Chondrocyte (in vitro differentiated cells): Measurements from ENCODE around the gene EMD. TPM values are rescaled to one million over a fixed set of nuclear protein-coding genes. Genes with fewer than 3 reads are reported as not detected.
A peak's percentile ranks its signal among the peaks of the same experiment; 100 is the strongest.

Source experiments
- DNase-seq: peaks from one replicate; pipeline ENCODE4 v3.0.0; 2021; ENCODE audit warnings: mixed read lengths, low spot score
- H3K27ac Mint-ChIP-seq: one replicate; pipeline ENCODE4 v1.8.0; 2021; ENCODE audit warnings: mild to moderate bottlenecking, moderate library complexity, mixed read lengths; ENCODE audit not compliant: unreplicated experiment
- H3K27me3 Mint-ChIP-seq: 2 replicates; pipeline ENCODE4 v1.8.0; 2021; ENCODE audit warnings: low read depth, mixed read lengths
- H3K36me3 Mint-ChIP-seq: 2 replicates; pipeline ENCODE4 v1.8.0; 2021; ENCODE audit warnings: low read depth, mixed read lengths
- H3K4me1 Mint-ChIP-seq: 2 replicates; pipeline ENCODE4 v1.8.0; 2021; ENCODE audit warnings: low read depth, mild to moderate bottlenecking, mixed read lengths
- H3K4me3 Mint-ChIP-seq: one replicate; pipeline ENCODE4 v1.8.0; 2021; ENCODE audit warnings: mild to moderate bottlenecking, moderate library complexity, mixed read lengths; ENCODE audit not compliant: unreplicated experiment
- H3K9me3 Mint-ChIP-seq: 2 replicates; pipeline ENCODE4 v1.8.0; 2021; ENCODE audit warnings: low read depth, mixed read lengths
- CTCF ChIP-seq: fragments of 200-600 bp; sonication (generic); IDR thresholded peaks from 2 replicates; pipeline ENCODE4 v1.5.0; 2021; ENCODE audit warnings: antibody characterized with exemption, mild to moderate bottlenecking, moderate library complexity
- total RNA-seq: library from RNA; stranded (reverse); gene quantifications from 3 replicates; pipeline ENCODE4 v1.2.1, GENCODE V29; 2021

The EMD gene
- total RNA-seq, 1 donor from 2014 or later = 81.1 TPM

GRCh38 chrX:154370300-154371016 is 8.6 kb upstream of the EMD start:
- H3K4me1 Mint-ChIP-seq = peaks cover 31% of the 10 kb centered on the region
- no peaks in the 10 kb centered on the region for H3K9me3 Mint-ChIP-seq
- peaks cover 14% of the 10 kb centered on the region for H3K36me3 Mint-ChIP-seq
- H3K27ac Mint-ChIP-seq = peak overlapping the region; percentile 76
- DNase-seq = no peak
- peak overlapping the region; percentile 87 for H3K4me3 Mint-ChIP-seq
- TF ChIP-seq CTCF = no peak
- H3K27me3 Mint-ChIP-seq = no peaks in the 10 kb centered on the region

DNA sequence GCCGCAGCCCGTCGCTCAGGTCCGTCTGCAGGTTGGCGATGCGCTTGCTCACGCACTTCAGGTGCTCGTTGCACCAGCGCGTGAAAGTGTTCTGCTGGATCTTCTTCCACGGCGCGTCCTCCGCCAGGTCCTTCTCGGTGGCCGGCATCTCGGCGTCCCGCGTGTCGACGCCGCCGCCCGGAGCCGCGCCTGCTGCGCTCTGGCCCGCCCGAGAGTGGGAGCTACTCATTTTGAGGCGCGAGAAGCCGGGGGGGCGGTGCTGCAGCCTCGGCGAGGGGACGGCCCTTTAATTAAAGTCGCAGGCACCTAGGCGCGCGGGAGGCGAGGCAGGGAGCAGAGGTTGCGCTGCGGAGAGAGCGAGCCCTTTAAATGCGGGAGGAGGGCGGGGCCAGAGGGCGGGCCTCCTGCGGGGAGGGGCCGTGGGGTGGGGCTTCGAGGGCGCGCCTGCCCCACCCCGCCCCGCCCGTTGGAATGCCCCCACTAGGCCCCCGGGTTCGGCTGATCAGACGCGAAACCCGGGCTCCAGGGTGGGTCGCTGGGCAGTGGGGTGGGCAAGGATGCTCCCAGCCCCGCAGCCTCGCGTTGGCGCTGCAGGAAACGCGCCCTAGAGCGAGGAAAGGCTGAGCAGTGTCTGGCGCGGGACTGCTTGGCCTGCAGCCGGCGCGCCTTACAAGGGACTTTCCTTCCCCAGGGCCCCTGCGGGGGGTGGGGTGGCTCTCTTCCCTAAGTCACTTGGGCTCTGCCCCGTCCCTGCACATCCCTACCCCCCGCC is 7.9 kb upstream of the EMD start:
- no peak for DNase-seq
- H3K9me3 Mint-ChIP-seq = no peaks in the 10 kb centered on the region
- H3K36me3 Mint-ChIP-seq = peaks cover 12% of the 10 kb centered on the region
- no peak for TF ChIP-seq CTCF
- no peaks in the 10 kb centered on the region for H3K27me3 Mint-ChIP-seq
- H3K27ac Mint-ChIP-seq = no peak overlapping the region
- H3K4me1 Mint-ChIP-seq = peaks cover 29% of the 10 kb centered on the region
- H3K4me3 Mint-ChIP-seq = peak overlapping the region; percentile 81

GRCh38 chrX:154371789-154372300 is 7.2 kb upstream of the EMD start:
- no peaks in the 10 kb centered on the region for H3K27me3 Mint-ChIP-seq
- TF ChIP-seq CTCF = no peak
- peaks cover 10% of the 10 kb centered on the region for H3K36me3 Mint-ChIP-seq
- H3K4me3 Mint-ChIP-seq = peak overlapping the region; percentile 81
- H3K27ac Mint-ChIP-seq = no peak overlapping the region
- H3K4me1 Mint-ChIP-seq = peaks cover 30% of the 10 kb centered on the region
- no peak for DNase-seq
- no peaks in the 10 kb centered on the region for H3K9me3 Mint-ChIP-seq

DNA sequence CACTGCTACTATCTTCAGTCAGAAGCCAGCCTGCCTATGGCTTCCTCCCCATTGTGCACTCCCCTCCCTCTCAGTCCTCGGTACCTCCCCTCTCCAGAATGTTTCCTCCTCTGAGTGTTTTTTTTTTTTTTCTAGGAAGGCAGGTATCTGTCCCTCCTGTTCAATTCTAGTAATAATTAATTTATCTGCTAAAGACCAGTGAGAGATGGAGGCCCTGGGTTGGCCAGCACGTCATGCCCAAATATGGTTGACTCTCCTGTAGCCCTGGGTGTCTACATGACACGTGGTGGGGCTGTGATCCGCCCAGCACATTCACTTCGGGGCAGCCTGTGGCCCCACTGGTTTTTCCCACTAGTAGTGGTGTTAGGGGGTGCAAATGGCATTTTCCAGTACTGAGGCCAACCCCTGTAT is 6.5 kb upstream of the EMD start:
- H3K9me3 Mint-ChIP-seq = no peaks in the 10 kb centered on the region
- no peak for DNase-seq
- TF ChIP-seq CTCF = no peak
- peak overlapping the region; percentile 81 for H3K4me3 Mint-ChIP-seq
- H3K4me1 Mint-ChIP-seq = peaks cover 32% of the 10 kb centered on the region
- peak overlapping the region; percentile 89 for H3K27ac Mint-ChIP-seq
- no peaks in the 10 kb centered on the region for H3K27me3 Mint-ChIP-seq
- peaks cover 10% of the 10 kb centered on the region for H3K36me3 Mint-ChIP-seq
